Measurements from ENCODE around the gene RBM45.
A peak's percentile ranks its signal among the peaks of the same experiment; 100 is the strongest.

RBM45 gene

GRCh38 chr2:178069551-178069950 is 42.7 kb upstream of the RBM45 start:
- no peaks in the 10 kb centered on the region for H3K36me3 ChIP-seq (ENCODE audit: low read depth)
- peaks cover 2% of the 10 kb centered on the region for H3K4me1 ChIP-seq (ENCODE audit: insufficient read depth, poor library complexity, severe bottlenecking)
- no peak overlapping the region for H3K4me3 ChIP-seq (ENCODE audit: severe bottlenecking)
- DNase-seq (ENCODE audit: low spot score), result no peak
- no peak for ATAC-seq (ENCODE audit: low read depth)
- TF ChIP-seq CTCF (IDR thresholded peaks at IDR 0.05; ENCODE audit: poor library complexity, severe bottlenecking), result peak; percentile 15
- H3K27ac ChIP-seq (ENCODE audit: poor library complexity, severe bottlenecking), result no peak overlapping the region
- no peaks in the 10 kb centered on the region for H3K27me3 ChIP-seq (ENCODE audit: insufficient read depth, poor library complexity, severe bottlenecking)
- no peaks in the 10 kb centered on the region for H3K9me3 ChIP-seq (ENCODE audit: severe bottlenecking)

- H3K4me1 ChIP-seq (ENCODE audit: insufficient read depth, poor library complexity, severe bottlenecking), result peaks cover 8% of the 10 kb centered on the region
- H3K9me3 ChIP-seq (ENCODE audit: severe bottlenecking), result no peaks in the 10 kb centered on the region
- H3K4me3 ChIP-seq (ENCODE audit: severe bottlenecking), result no peak overlapping the region
- H3K27ac ChIP-seq (ENCODE audit: poor library complexity, severe bottlenecking), result no peak overlapping the region
- ATAC-seq (ENCODE audit: low read depth) (no peak), DNase-seq (ENCODE audit: low spot score) (no peak)
- TF ChIP-seq CTCF (IDR thresholded peaks at IDR 0.05; ENCODE audit: poor library complexity, severe bottlenecking), result no peak
- no peaks in the 10 kb centered on the region for H3K27me3 ChIP-seq (ENCODE audit: insufficient read depth, poor library complexity, severe bottlenecking)
- H3K36me3 ChIP-seq (ENCODE audit: low read depth), result no peaks in the 10 kb centered on the region
Observed at GRCh38 chr2:178070824-178071223, 41.4 kb upstream of the RBM45 start.

GRCh38 chr2:178072000-178072382 is 40.2 kb upstream of the RBM45 start:
- no peaks in the 10 kb centered on the region for H3K36me3 ChIP-seq (ENCODE audit: low read depth)
- ATAC-seq (ENCODE audit: low read depth), result no peak
- no peaks in the 10 kb centered on the region for H3K9me3 ChIP-seq (ENCODE audit: severe bottlenecking)
- no peak overlapping the region for H3K4me3 ChIP-seq (ENCODE audit: severe bottlenecking)
- H3K27me3 ChIP-seq (ENCODE audit: insufficient read depth, poor library complexity, severe bottlenecking), result no peaks in the 10 kb centered on the region
- no peak overlapping the region for H3K27ac ChIP-seq (ENCODE audit: poor library complexity, severe bottlenecking)
- TF ChIP-seq CTCF (IDR thresholded peaks at IDR 0.05; ENCODE audit: poor library complexity, severe bottlenecking), result no peak
- H3K4me1 ChIP-seq (ENCODE audit: insufficient read depth, poor library complexity, severe bottlenecking), result peaks cover 8% of the 10 kb centered on the region
- DNase-seq (ENCODE audit: low spot score), result no peak

- Histone ChIP-seq H3K4me3 (ENCODE audit: severe bottlenecking) (peak within 1 kb of the TSS; percentile 25), H3K27me3 (ENCODE audit: insufficient read depth, poor library complexity, severe bottlenecking) (no peaks in the 10 kb centered on the region), H3K36me3 (ENCODE audit: low read depth) (no peaks in the 10 kb centered on the region), H3K4me1 (ENCODE audit: insufficient read depth, poor library complexity, severe bottlenecking) (peaks cover 8% of the 10 kb centered on the region), H3K9me3 (ENCODE audit: severe bottlenecking) (no peaks in the 10 kb centered on the region), H3K27ac (ENCODE audit: poor library complexity, severe bottlenecking) (no peak within 1 kb of the TSS)
- DNase-seq (ENCODE audit: low spot score), result peak; percentile 76
- TF ChIP-seq CTCF (IDR thresholded peaks at IDR 0.05; ENCODE audit: poor library complexity, severe bottlenecking), result no peak
- ATAC-seq (ENCODE audit: low read depth), result peak; percentile 96
Observed at GRCh38 chr2:178072383-178073301, 39.6 kb upstream of the RBM45 start, which contains the start of gene PDE11A. Gene PDE11A, minus strand, starts transcription at chr2:178072777. Its CDS starts 340 bp downstream, at chr2:178072437.

Data from RWPE2 (cell line).